NCI-H1694 (cell line): Measurements from ENCODE around the gene TNXB.
"Not testable (repeated sequence)": the region's sequence is repeated elsewhere in the genome, so short reads cannot be mapped to it uniquely, and the experiment has no call there.

ENCODE experiments used
- DNase-seq: peaks from one replicate; lab custom pipeline; 2025; lab: John Stamatoyannopoulos, UW

TNXB gene

DNA sequence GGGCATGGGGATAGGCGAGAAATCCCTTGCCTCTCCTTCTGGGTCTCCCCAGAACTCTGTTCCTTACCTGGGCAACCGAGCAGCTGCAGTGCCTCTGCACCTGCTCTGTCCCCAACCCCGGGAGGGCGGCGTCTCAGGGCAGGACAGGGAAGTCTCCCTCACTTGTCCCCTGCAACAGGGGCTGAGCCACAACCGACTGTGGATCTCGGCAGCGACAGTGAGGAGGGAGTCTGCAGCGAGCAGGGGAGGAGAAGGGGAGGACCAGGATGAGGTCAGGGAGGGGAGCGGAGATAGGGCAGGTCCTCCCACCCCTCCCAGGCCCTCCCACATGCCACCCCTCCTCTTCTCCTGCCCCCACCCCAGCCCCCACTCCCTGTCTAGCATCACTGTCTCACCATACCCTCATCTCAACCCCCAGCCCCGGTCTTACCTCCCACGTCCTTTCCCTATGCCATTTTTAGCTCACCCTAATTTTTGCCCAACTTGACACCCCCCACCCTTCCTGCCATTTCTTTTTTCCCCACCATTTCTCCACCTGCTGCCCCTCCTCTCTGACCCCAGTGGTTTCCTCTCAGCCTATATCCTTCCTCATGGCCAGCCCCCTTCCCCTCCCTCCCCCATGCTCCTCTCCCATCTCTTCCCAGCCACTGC is at the start of gene TNXB:
Gene TNXB (minus strand): TSS at position 225 of the 651 bp plus-strand sequence. CDS start 11,140 bp downstream, outside the sequence.
- no peak for DNase-seq

- no peak for DNase-seq
Observed at GRCh38 chr6:32158052-32158451, 48.9 kb upstream of the TNXB start.

DNA sequence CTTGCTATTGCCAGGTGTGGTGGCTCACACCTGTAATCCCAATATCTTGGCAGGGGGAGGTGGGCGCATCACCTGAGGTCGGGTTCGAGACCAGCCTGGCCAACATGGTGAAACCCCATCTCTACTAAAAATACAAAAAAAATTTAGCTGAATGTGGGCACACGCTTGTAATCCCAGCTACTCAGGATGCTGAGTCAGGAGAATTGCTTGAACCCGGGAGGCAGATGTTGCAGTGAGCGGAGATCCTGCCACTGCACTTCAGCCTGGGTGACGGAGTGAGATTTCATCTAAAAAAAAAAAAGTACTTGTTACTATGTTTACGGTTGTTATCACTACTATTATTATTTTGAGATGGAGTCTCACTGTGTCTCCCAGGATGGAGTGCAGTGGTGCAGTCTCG is 47.8 kb upstream of the TNXB start:
- no peak for DNase-seq

DNA sequence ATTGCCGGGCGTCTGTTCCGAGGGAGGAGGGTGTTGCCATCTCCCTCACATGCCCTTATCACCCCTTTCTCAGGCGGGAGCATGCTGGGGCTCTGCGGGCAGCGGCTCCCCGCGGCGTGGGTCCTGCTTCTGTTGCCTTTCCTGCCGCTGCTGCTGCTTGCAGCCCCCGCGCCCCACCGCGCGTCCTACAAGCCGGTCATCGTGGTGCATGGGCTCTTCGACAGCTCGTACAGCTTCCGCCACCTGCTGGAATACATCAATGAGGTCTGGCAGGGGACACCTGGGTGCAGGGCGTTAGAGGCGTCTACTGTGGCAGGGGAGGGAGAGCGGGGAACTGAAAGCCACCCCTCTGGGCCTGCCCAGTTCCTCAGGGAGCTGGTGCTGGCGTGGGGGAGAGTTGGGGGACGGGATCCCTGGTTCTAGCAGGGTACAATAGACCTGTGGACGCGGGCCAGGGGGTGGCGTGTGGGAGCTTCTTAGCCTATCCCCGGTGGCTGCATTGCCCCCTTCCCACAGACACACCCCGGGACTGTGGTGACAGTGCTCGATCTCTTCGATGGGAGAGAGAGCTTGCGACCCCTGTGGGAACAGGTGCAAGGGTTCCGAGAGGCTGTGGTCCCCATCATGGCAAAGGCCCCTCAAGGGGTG is 45.5 kb upstream of the TNXB start:
- peak; percentile 25 for DNase-seq

DNA sequence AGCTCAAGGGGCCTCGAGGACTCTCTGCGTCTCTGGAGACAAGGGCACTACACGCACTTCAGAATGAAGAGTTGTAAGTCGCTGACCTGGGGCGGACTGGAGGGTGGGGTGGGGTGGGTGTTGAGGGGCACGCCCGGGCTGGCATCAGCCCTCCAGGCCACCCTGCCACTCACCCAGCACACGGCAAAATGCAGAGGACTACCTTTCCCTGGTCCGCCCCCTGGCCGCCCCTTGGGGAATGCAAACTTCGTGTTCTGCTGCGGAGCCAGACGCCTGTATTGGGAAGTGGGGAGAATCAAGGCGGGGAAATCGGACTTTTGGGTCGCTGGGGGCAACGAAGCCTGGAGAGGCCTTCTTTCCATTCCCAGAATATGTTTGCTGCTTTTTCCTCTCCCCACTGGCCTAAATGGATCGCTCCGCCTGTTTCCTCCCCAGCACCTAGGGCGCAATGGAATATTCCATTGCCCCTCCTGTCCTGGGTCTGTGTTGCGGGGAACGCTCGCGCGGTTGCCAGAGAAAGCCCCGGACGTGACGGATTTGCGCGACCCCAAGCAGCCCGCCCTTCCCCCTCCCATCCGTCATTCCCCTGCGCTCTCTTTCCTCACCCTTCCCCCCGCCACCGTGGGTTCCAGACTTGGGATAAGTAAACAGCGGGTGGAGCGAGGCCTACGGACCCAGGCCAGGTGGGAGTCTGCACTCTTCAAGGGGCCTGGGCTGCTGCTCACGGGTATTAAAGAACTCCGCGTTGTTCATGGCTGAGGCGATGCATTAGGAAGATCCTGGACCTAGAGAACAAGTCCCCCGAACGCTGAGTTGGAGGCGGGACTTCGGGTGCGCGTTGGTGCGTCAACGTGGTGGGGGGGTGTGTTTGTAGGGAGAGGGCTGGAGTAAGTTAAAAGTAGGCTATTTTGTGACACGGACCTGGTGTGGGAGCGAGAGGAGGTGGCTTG is 44.7 kb upstream of the TNXB start, which contains the start of gene PPT2:
Gene PPT2 (plus strand): TSS at position 578 of the 950 bp plus-strand sequence. CDS start 454 bp downstream, outside the sequence.
- peak; percentile 48 for DNase-seq

DNA sequence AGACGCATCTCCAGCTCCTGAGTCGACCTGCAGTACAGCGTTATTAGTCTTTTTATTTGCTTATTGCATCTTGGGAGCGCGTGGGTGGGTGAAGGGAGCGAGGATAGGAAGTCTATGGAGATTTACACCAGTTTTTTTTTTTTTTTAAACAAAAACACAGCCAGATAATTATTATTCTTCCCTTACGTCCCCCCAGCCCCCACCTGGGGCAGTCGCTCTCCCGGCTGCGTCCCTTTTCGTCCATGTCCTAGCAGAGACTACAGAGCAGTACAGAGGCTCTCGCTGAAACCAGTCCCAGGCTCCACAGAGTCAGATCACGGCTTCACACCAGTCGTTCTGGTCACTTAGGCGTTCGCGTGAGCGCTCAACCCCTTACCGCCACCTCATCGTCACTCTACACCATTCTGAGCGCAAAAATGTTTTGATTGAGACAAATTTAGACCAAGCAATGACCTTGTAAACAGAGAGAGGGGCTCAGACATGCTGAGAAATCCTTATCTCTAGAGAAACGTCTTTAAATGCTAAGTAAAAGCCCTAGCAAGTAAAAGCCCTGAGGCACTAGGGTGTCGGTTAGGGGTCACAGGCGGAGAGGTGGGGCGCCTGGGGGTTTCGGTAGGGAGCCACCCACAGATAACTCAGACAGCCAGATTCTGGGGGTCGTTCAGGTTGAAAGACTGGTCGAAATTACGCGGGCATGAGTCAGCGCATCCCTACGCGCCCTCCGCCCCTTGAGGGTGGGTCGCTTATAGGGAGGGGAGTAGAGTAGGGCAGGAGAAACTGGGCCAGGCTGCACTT is 43.8 kb upstream of the TNXB start:
- DNase-seq = no peak

GRCh38 chr6:32151863-32152768 is 43.0 kb upstream of the TNXB start, which contains the start of gene PRRT1:
PRRT1 (minus strand) TSS chr6:32151939; CDS start chr6:32151827, 112 bp downstream.
- DNase-seq = no peak

GRCh38 chr6:32151181-32151862 is 42.2 kb upstream of the TNXB start:
- DNase-seq = peak; percentile 12

GRCh38 chr6:32149932-32150870 is 41.1 kb upstream of the TNXB start:
- DNase-seq = no peak

DNA sequence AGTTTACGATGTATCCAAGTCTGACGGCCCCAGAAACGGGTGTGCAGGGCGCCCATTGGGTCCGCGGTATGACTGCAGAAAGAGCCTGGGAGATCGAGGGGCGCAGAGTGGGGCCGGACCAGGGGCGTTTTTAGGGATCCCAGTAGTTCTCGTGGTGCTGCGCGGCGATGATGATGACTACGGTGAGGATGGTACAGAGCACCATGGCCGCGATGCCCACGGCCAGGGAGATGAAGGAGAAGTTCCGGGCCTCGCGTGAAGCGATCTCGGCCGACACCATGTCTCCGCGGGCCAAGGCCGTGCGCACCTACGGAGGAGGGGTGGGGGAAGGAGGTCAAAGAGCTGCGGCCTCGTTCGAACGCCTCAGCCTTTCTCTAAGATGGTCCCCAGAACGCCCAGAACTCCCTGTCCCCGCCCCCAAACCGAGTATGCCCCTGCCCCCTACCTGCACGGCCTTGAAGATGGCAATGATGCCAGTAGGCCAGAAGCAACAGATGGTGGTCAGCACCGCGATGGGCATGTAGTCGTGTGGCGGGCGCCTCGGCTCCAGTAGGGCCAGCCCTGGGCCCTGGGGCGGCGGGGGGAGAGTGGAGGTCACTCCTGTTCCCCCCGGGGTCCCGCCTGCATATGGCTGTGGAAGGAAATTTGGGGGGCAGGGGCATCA is 40.1 kb upstream of the TNXB start:
- no peak for DNase-seq

- no peak for DNase-seq
Observed at GRCh38 chr6:32148289-32149091, 39.4 kb upstream of the TNXB start.

DNA sequence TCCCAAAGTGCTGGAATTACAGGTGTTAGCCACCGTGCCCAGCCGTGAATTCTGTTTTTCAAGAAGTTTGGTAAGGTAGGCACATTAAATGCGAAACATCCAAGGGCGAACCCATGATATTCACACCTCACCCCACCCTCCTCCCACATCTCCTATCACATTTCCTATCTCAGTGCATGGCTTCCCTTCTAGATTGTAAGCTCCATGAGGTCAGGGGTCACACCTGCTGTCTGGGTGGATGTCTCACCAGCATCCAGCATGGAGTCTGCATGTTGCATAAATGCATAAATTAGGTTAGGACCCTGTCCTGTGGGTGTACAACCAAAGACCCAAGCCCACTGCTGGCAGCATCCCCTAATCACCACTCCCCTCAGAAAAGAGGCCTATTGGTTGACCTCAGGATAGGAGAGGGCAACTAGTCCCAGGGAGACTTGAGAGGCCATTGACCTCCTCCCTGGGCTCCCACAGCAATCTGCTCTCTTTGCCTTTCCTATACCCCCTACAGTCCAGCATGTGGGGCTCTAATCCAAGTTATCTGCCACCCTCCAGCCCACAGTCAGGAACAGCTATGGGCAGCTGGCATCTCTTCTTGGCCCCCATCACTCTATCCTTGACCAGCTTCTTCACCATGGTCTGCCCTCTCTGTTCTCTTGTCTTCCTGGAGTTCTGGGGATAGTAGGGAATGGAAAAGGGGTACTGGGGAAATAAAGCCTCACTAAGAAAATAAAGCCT is 38.4 kb upstream of the TNXB start:
- DNase-seq = no peak

DNA sequence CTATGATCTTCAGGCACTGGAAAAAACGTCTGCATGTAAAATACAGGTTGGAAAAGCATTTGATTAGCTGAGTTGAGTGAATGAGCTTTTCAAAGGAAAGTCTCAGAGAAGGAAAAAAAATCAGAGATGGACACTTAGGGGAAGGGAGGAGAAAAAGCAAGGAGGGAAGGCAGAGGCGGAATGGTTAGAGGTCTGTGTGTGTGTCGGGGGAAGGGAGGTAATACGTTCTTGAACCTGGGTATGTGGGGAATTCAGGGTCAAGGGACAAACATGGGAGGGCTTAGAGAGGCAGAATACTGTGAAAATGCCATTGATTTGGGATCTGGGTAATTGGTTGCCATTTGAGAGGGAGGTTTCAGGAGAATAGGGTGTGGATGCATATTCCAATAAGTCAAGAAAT is 37.5 kb upstream of the TNXB start:
- no peak for DNase-seq

GRCh38 chr6:32146287-32146686 is 37.1 kb upstream of the TNXB start:
- no peak for DNase-seq

- not testable (repeated sequence) for DNase-seq
Observed at GRCh38 chr6:32144238-32144637, 35.1 kb upstream of the TNXB start.

- no peak for DNase-seq
Observed at GRCh38 chr6:32140420-32141046, 31.4 kb upstream of the TNXB start.
